ENCODE data around the gene FGD4. TPM values are rescaled to one million over a fixed set of nuclear protein-coding genes. Genes with fewer than 3 reads are reported as not detected.
A peak's percentile ranks its signal among the peaks of the same experiment; 100 is the strongest.
"Not testable (repeated sequence)": the region's sequence is repeated elsewhere in the genome, so short reads cannot be mapped to it uniquely, and the experiment has no call there.

The FGD4 gene
- total and polyA plus RNA-seq, 4 donors = 16.2 to 49.0 (median 26.7) TPM

GRCh38 chr12:32496946-32497345 is 97.6 kb downstream of the FGD4 start:
- Histone ChIP-seq H3K9me3 (ENCODE audit: control insufficient read depth, insufficient read depth, low read length) (no peaks in the 10 kb centered on the region), H3K4me3 (ENCODE audit: low read depth, low read length) (no peak overlapping the region), H3K36me3 (ENCODE audit: control insufficient read depth, insufficient read depth, low read length) (no peaks in the 10 kb centered on the region), H3K27me3 (ENCODE audit: control insufficient read depth, insufficient read depth, low read length) (no peaks in the 10 kb centered on the region), H3K4me1 (ENCODE audit: control insufficient read depth, insufficient read depth, low read length) (peaks cover 3% of the 10 kb centered on the region), H3K27ac (ENCODE audit: low read depth, low read length) (no peak overlapping the region)
- DNase-seq (ENCODE audit: low read depth in 4 of 6, low spot score in 6 of 6) = no peak

GRCh38 chr12:32497864-32498263 is 98.5 kb downstream of the FGD4 start:
- peaks cover 3% of the 10 kb centered on the region for H3K4me1 ChIP-seq (ENCODE audit: control insufficient read depth, insufficient read depth, low read length)
- DNase-seq (ENCODE audit: low read depth in 4 of 6, low spot score in 6 of 6) = no peak
- no peak overlapping the region for H3K27ac ChIP-seq (ENCODE audit: low read depth, low read length)

GRCh38 chr12:32499048-32499447 is 99.7 kb downstream of the FGD4 start:
- H3K36me3 ChIP-seq (ENCODE audit: control insufficient read depth, insufficient read depth, low read length) = no peaks in the 10 kb centered on the region
- WGBS (ENCODE audit: insufficient coverage) = 92% methylated on average over 2 of the region's 6 CpGs
- no peak overlapping the region for H3K4me3 ChIP-seq (ENCODE audit: low read depth, low read length)
- no peaks in the 10 kb centered on the region for H3K9me3 ChIP-seq (ENCODE audit: control insufficient read depth, insufficient read depth, low read length)
- H3K4me1 ChIP-seq (ENCODE audit: control insufficient read depth, insufficient read depth, low read length) = peaks cover 3% of the 10 kb centered on the region
- no peak overlapping the region for H3K27ac ChIP-seq (ENCODE audit: low read depth, low read length)
- H3K27me3 ChIP-seq (ENCODE audit: control insufficient read depth, insufficient read depth, low read length) = no peaks in the 10 kb centered on the region
- DNase-seq (ENCODE audit: low read depth in 4 of 6, low spot score in 6 of 6) = no peak

More at GRCh38 chr12:32497864-32498263, 98.5 kb downstream of the FGD4 start:
- WGBS (ENCODE audit: insufficient coverage) = no CpG with 5 or more reads among the region's 4 CpGs
- no peaks in the 10 kb centered on the region for H3K9me3 ChIP-seq (ENCODE audit: control insufficient read depth, insufficient read depth, low read length)
- H3K4me3 ChIP-seq (ENCODE audit: low read depth, low read length) = no peak overlapping the region
- H3K27me3 ChIP-seq (ENCODE audit: control insufficient read depth, insufficient read depth, low read length) = no peaks in the 10 kb centered on the region
- H3K36me3 ChIP-seq (ENCODE audit: control insufficient read depth, insufficient read depth, low read length) = no peaks in the 10 kb centered on the region

- Histone ChIP-seq H3K4me1 (ENCODE audit: control insufficient read depth, insufficient read depth, low read length) (peaks cover 3% of the 10 kb centered on the region), H3K36me3 (ENCODE audit: control insufficient read depth, insufficient read depth, low read length) (no peaks in the 10 kb centered on the region), H3K9me3 (ENCODE audit: control insufficient read depth, insufficient read depth, low read length) (no peaks in the 10 kb centered on the region), H3K27me3 (ENCODE audit: control insufficient read depth, insufficient read depth, low read length) (no peaks in the 10 kb centered on the region), H3K4me3 (ENCODE audit: low read depth, low read length) (peak overlapping the region; percentile 46), H3K27ac (ENCODE audit: low read depth, low read length) (peak overlapping the region; percentile 68)
- peak; percentile 78 to 98 (median 84) for DNase-seq (ENCODE audit: low read depth in 4 of 6, low spot score in 6 of 6)
- 0% methylated on average over 2 of the region's 6 CpGs for whole genome bisulfite sequencing (ENCODE audit: insufficient coverage)
These were observed 102.5 kb downstream of the FGD4 start for GRCh38 chr12:32501835-32502333.

GRCh38 chr12:32502693-32503502 is 103.5 kb downstream of the FGD4 start:
- no peaks in the 10 kb centered on the region for H3K27me3 ChIP-seq (ENCODE audit: control insufficient read depth, insufficient read depth, low read length)
- H3K36me3 ChIP-seq (ENCODE audit: control insufficient read depth, insufficient read depth, low read length) = no peaks in the 10 kb centered on the region
- peaks cover 3% of the 10 kb centered on the region for H3K4me1 ChIP-seq (ENCODE audit: control insufficient read depth, insufficient read depth, low read length)
- peak in 4 of 6 donors; percentile 31 to 79 (median 66) for DNase-seq (ENCODE audit: low read depth in 4 of 6, low spot score in 6 of 6)
- H3K27ac ChIP-seq (ENCODE audit: low read depth, low read length) = peak overlapping the region; percentile 68
- no CpG with 5 or more reads among the region's 3 CpGs for WGBS (ENCODE audit: insufficient coverage)
- peak overlapping the region; percentile 46 for H3K4me3 ChIP-seq (ENCODE audit: low read depth, low read length)
- H3K9me3 ChIP-seq (ENCODE audit: control insufficient read depth, insufficient read depth, low read length) = no peaks in the 10 kb centered on the region

GRCh38 chr12:32503730-32504129 is 104.4 kb downstream of the FGD4 start:
- Histone ChIP-seq H3K27ac (ENCODE audit: low read depth, low read length) (peak overlapping the region; percentile 68), H3K4me3 (ENCODE audit: low read depth, low read length) (peak overlapping the region; percentile 46), H3K9me3 (ENCODE audit: control insufficient read depth, insufficient read depth, low read length) (no peaks in the 10 kb centered on the region), H3K27me3 (ENCODE audit: control insufficient read depth, insufficient read depth, low read length) (no peaks in the 10 kb centered on the region), H3K4me1 (ENCODE audit: control insufficient read depth, insufficient read depth, low read length) (peaks cover 3% of the 10 kb centered on the region), H3K36me3 (ENCODE audit: control insufficient read depth, insufficient read depth, low read length) (no peaks in the 10 kb centered on the region)
- peak in 1 of 6 donors; percentile 52 for DNase-seq (ENCODE audit: low read depth in 4 of 6, low spot score in 6 of 6)
- 20% methylated on average over 2 of the region's 2 CpGs for WGBS (ENCODE audit: insufficient coverage)

GRCh38 chr12:32504591-32504990 is 105.2 kb downstream of the FGD4 start:
- H3K4me3 ChIP-seq (ENCODE audit: low read depth, low read length) = peak overlapping the region; percentile 46
- no peaks in the 10 kb centered on the region for H3K27me3 ChIP-seq (ENCODE audit: control insufficient read depth, insufficient read depth, low read length)
- peaks cover 3% of the 10 kb centered on the region for H3K4me1 ChIP-seq (ENCODE audit: control insufficient read depth, insufficient read depth, low read length)
- WGBS (ENCODE audit: insufficient coverage) = no CpG with 5 or more reads among the region's 3 CpGs
- H3K36me3 ChIP-seq (ENCODE audit: control insufficient read depth, insufficient read depth, low read length) = no peaks in the 10 kb centered on the region
- no peak overlapping the region for H3K27ac ChIP-seq (ENCODE audit: low read depth, low read length)
- peak in 1 of 6 donors; percentile 16 for DNase-seq (ENCODE audit: low read depth in 4 of 6, low spot score in 6 of 6)
- no peaks in the 10 kb centered on the region for H3K9me3 ChIP-seq (ENCODE audit: control insufficient read depth, insufficient read depth, low read length)

GRCh38 chr12:32505067-32505945 is 105.9 kb downstream of the FGD4 start:
- 6% methylated on average over 2 of the region's 12 CpGs for WGBS (ENCODE audit: insufficient coverage)
- H3K9me3 ChIP-seq (ENCODE audit: control insufficient read depth, insufficient read depth, low read length) = no peaks in the 10 kb centered on the region
- DNase-seq (ENCODE audit: low read depth in 4 of 6, low spot score in 6 of 6) = peak in 2 of 6 donors; percentile 49 to 70
- no peak overlapping the region for H3K27ac ChIP-seq (ENCODE audit: low read depth, low read length)
- no peaks in the 10 kb centered on the region for H3K27me3 ChIP-seq (ENCODE audit: control insufficient read depth, insufficient read depth, low read length)
- H3K36me3 ChIP-seq (ENCODE audit: control insufficient read depth, insufficient read depth, low read length) = no peaks in the 10 kb centered on the region
- H3K4me3 ChIP-seq (ENCODE audit: low read depth, low read length) = no peak overlapping the region
- peaks cover 3% of the 10 kb centered on the region for H3K4me1 ChIP-seq (ENCODE audit: control insufficient read depth, insufficient read depth, low read length)

GRCh38 chr12:32507096-32507941 is 108.0 kb downstream of the FGD4 start:
- not testable (repeated sequence) for DNase-seq (ENCODE audit: low read depth in 4 of 6, low spot score in 6 of 6); H3K9me3 ChIP-seq (ENCODE audit: control insufficient read depth, insufficient read depth, low read length); H3K4me1 ChIP-seq (ENCODE audit: control insufficient read depth, insufficient read depth, low read length); H3K27me3 ChIP-seq (ENCODE audit: control insufficient read depth, insufficient read depth, low read length); H3K4me3 ChIP-seq (ENCODE audit: low read depth, low read length); H3K27ac ChIP-seq (ENCODE audit: low read depth, low read length); H3K36me3 ChIP-seq (ENCODE audit: control insufficient read depth, insufficient read depth, low read length)
- 96% methylated on average over 6 of the region's 8 CpGs for WGBS (ENCODE audit: insufficient coverage)

Measured in spinal cord (tissue), 10 donors.